HepG2 (cell line): Measurements from ENCODE around the gene PIM1. TPM values are rescaled to one million over a fixed set of nuclear protein-coding genes. Genes with fewer than 3 reads are reported as not detected.

Experiments used
- ARID2 ChIP-seq: sonication (generic); formaldehyde crosslinking; IDR thresholded peaks from 2 replicates; pipeline ENCODE4 v1.8.1; 2022; ENCODE audit warnings: mild to moderate bottlenecking, missing genetic modification reagents, borderline replicate concordance
- BORCS8-MEF2B ChIP-seq: sonication (generic); formaldehyde crosslinking; IDR thresholded peaks from 2 replicates; pipeline ENCODE4 v1.8.0; 2022; ENCODE audit warnings: mild to moderate bottlenecking, missing genetic modification reagents
- FOXO4 ChIP-seq: sonication (generic); formaldehyde crosslinking; conservative IDR thresholded peaks from 2 replicates; pipeline ENCODE4 v1.8.1; 2023; ENCODE audit warnings: missing genetic modification reagents
- MXD3 ChIP-seq: IDR thresholded peaks from 2 replicates; pipeline ENCODE4 v1.6.1; 2016; ENCODE audit warnings: mild to moderate bottlenecking, missing biosample characterization, missing genetic modification reagents
- REPIN1 ChIP-seq: sonication (generic); formaldehyde crosslinking; IDR thresholded peaks from 2 replicates; pipeline ENCODE4 v1.8.0; 2022; ENCODE audit warnings: missing genetic modification reagents, low read depth, mild to moderate bottlenecking, borderline replicate concordance
- TBX2 ChIP-seq: sonication (generic); formaldehyde crosslinking; IDR thresholded peaks from 2 replicates; pipeline ENCODE4 v1.5.0; 2020; ENCODE audit warnings: missing genetic modification reagents, mild to moderate bottlenecking, borderline replicate concordance
- ZBTB38 ChIP-seq: sonication (generic); formaldehyde crosslinking; IDR thresholded peaks from 2 replicates; pipeline ENCODE4 v1.5.1; 2020; ENCODE audit warnings: mild to moderate bottlenecking, missing genetic modification reagents
- ZC3H4 ChIP-seq: sonication (generic); formaldehyde crosslinking; IDR thresholded peaks from 2 replicates; pipeline ENCODE4 v1.4.0; 2020; ENCODE audit warnings: missing genetic modification reagents, borderline replicate concordance
- ZNF34 ChIP-seq: sonication (generic); formaldehyde crosslinking; IDR thresholded peaks from 2 replicates; pipeline ENCODE4 v1.4.0; 2020; ENCODE audit warnings: mild to moderate bottlenecking, missing genetic modification reagents, borderline replicate concordance
- ZNF687 ChIP-seq: sonication (generic); formaldehyde crosslinking; IDR thresholded peaks from 2 replicates; pipeline ENCODE4 v1.5.1; 2020; ENCODE audit warnings: mild to moderate bottlenecking, missing genetic modification reagents, moderate library complexity
- ZNF772 ChIP-seq: sonication (generic); formaldehyde crosslinking; IDR thresholded peaks from 2 replicates; pipeline ENCODE4 v1.5.0; 2020; ENCODE audit warnings: mild to moderate bottlenecking, missing genetic modification reagents
- polyA plus RNA-seq, 8 experiments: library from polyadenylated mRNA; depleted of rRNA in 3 of 8; stranded (reverse) in 7 of 8; unstranded in 1 of 8; fragments of >200 nt; fragmentation: Illumina TruSeq in 4 of 8; extraction: Trizol in 4 of 8; gene quantifications; 2 replicates each; pipeline versions ENCODE4 v1.2.1 to v1.2.3, GENCODE V29; 2011 to 2016; ENCODE audit warnings: low read depth in 4 of 8, missing spikeins in 1 of 8, mixed read lengths in 1 of 8; ENCODE audit not compliant: insufficient read depth in 1 of 8
- total RNA-seq, 5 experiments: library from RNA; depleted of rRNA; stranded (reverse); fragments of >200 nt; fragmentation: Illumina TruSeq; extraction: Trizol; gene quantifications; 2 replicates each; pipeline ENCODE4 v1.2.3, GENCODE V29; 2016; ENCODE audit warnings: low read depth in 1 of 5

Gene PIM1
- total and polyA plus RNA-seq, 2 of the 13 experiments (the other 11 are each of a cell fraction or from before 2014, with no cell fraction given) = 29.4 to 117 TPM

GRCh38 chr6:37128863-37129443 lies 41.0 kb upstream of the PIM1 start (continued):
- TF ChIP-seq ZNF34 (0 out of 2 replicates have a peak, but pooled peaks have one; percentile 17), ZC3H4 (CRISPR knock-in tag) (peak; percentile 78), TBX2 (peak; percentile 44; the same call in 1 of the 2 replicates), ZNF687 (CRISPR knock-in tag) (peak; percentile 57), REPIN1 (CRISPR knock-in tag) (peak; percentile 13; the same call in 1 of the 2 replicates), ZBTB38 (CRISPR knock-in tag) (peak; percentile 67), ZNF772 (CRISPR knock-in tag) (peak; percentile 69; the same call in 1 of the 2 replicates), MXD3 (CRISPR knock-in tag) (0 out of 2 replicates have a peak, but pooled peaks have one; percentile 25), FOXO4 (CRISPR knock-in tag) (0 out of 2 replicates have a peak, but pooled peaks have one; percentile 10), BORCS8-MEF2B (CRISPR knock-in tag) (0 out of 2 replicates have a peak, but pooled peaks have one; percentile 34), ARID2 (CRISPR knock-in tag) (0 out of 2 replicates have a peak, but pooled peaks have one; percentile 8)
